ENCODE measurements around the gene BHLHE41. TPM values are rescaled to one million over a fixed set of nuclear protein-coding genes. Genes with fewer than 3 reads are reported as not detected.

Gene BHLHE41
- total RNA-seq, 1 donor from 2014 or later = 5.2 TPM

- no peak for TF ChIP-seq CTCF (conservative IDR thresholded peaks at IDR 0.05; ENCODE audit: low read depth, low read length)
- no peak overlapping the region for H3K4me3 ChIP-seq (ENCODE audit: low read depth, low read length)
- no peak for DNase-seq (ENCODE audit: low read depth)
These were observed 37.3 kb upstream of the BHLHE41 start for GRCh38 chr12:26162174-26162573.

GRCh38 chr12:26158078-26158764, 33.4 kb upstream of the BHLHE41 start:
- peak; percentile 5 for TF ChIP-seq CTCF (conservative IDR thresholded peaks at IDR 0.05; ENCODE audit: low read depth, low read length)
- no peak for DNase-seq (ENCODE audit: low read depth)
- H3K4me3 ChIP-seq (ENCODE audit: low read depth, low read length) = no peak overlapping the region

GRCh38 chr12:26157001-26157400, 32.2 kb upstream of the BHLHE41 start:
- H3K4me3 ChIP-seq (ENCODE audit: low read depth, low read length) = no peak overlapping the region
- TF ChIP-seq CTCF (conservative IDR thresholded peaks at IDR 0.05; ENCODE audit: low read depth, low read length) = no peak
- DNase-seq (ENCODE audit: low read depth) = no peak

GRCh38 chr12:26156201-26156871, 31.5 kb upstream of the BHLHE41 start:
- DNase-seq (ENCODE audit: low read depth) = no peak
- H3K4me3 ChIP-seq (ENCODE audit: low read depth, low read length) = no peak overlapping the region
- no peak for TF ChIP-seq CTCF (conservative IDR thresholded peaks at IDR 0.05; ENCODE audit: low read depth, low read length)

GRCh38 chr12:26153421-26154154, 28.8 kb upstream of the BHLHE41 start:
- DNase-seq (ENCODE audit: low read depth) = peak; percentile 98
- H3K4me3 ChIP-seq (ENCODE audit: low read depth, low read length) = no peak overlapping the region
- TF ChIP-seq CTCF (conservative IDR thresholded peaks at IDR 0.05; ENCODE audit: low read depth, low read length) = peak; percentile 49

- no peak for TF ChIP-seq CTCF (conservative IDR thresholded peaks at IDR 0.05; ENCODE audit: low read depth, low read length)
- no peak overlapping the region for H3K4me3 ChIP-seq (ENCODE audit: low read depth, low read length)
- no peak for DNase-seq (ENCODE audit: low read depth)
These were observed 27.8 kb upstream of the BHLHE41 start for GRCh38 chr12:26152507-26153102.

Data from epithelial cell of proximal tubule (primary cell).